ENCODE measurements around the gene TRIM50.
"Not testable (repeated sequence)": the region's sequence is repeated elsewhere in the genome, so short reads cannot be mapped to it uniquely, and the experiment has no call there.

DNA sequence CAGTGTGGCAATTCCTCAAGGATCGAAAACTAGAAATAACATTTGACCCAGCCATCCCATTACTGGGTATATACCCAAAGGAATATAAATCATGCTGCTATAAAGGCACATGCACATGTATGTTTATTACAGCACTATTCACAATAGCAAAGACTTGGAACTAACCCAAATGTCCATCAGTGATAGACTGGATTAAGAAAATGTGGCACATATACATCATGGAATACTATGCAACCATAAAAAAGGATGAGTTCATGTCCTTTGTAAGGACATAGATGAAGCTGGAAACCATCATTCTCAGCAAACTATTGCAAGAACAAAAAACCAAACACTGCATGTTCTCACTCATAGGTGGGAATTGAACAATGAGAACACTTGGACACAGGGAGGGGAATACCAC is 32.7 kb upstream of the TRIM50 start:
- TF ChIP-seq, protein P1, sequence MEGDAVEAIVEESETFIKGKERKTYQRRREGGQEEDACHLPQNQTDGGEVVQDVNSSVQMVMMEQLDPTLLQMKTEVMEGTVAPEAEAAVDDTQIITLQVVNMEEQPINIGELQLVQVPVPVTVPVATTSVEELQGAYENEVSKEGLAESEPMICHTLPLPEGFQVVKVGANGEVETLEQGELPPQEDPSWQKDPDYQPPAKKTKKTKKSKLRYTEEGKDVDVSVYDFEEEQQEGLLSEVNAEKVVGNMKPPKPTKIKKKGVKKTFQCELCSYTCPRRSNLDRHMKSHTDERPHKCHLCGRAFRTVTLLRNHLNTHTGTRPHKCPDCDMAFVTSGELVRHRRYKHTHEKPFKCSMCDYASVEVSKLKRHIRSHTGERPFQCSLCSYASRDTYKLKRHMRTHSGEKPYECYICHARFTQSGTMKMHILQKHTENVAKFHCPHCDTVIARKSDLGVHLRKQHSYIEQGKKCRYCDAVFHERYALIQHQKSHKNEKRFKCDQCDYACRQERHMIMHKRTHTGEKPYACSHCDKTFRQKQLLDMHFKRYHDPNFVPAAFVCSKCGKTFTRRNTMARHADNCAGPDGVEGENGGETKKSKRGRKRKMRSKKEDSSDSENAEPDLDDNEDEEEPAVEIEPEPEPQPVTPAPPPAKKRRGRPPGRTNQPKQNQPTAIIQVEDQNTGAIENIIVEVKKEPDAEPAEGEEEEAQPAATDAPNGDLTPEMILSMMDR (conservative IDR thresholded peaks at IDR 0.05): not testable (repeated sequence)
- TF ChIP-seq ZFX (IDR thresholded peaks at IDR 0.05): not testable (repeated sequence)

Measured in C4-2B (cell line).